Neuronal stem cell (in vitro differentiated cells): ENCODE data around the gene ZSCAN10.
A peak's percentile ranks its signal among the peaks of the same experiment; 100 is the strongest.

Source experiments
- DNase-seq: peaks from one replicate; pipeline ENCODE4 v3.0.0-alpha.2; 2013; ENCODE audit warnings: low spot score
- H2AFZ ChIP-seq: one replicate; pipeline ENCODE4 v1.6.1; 2013; ENCODE audit warnings: mild to moderate bottlenecking, low read length, inconsistent platforms
- H2AK5ac ChIP-seq: 2 replicates; pipeline ENCODE4 v1.6.1; 2013; ENCODE audit warnings: low read depth, mild to moderate bottlenecking, inconsistent platforms, low read length, moderate library complexity, mixed read lengths
- H2BK120ac ChIP-seq: 2 replicates; pipeline ENCODE4 v1.6.1; 2013; ENCODE audit warnings: low read depth, mild to moderate bottlenecking, inconsistent platforms, low read length, moderate library complexity, mixed read lengths
- H2BK12ac ChIP-seq: one replicate; pipeline ENCODE4 v1.6.1; 2013; ENCODE audit warnings: low read length, inconsistent platforms
- H2BK15ac ChIP-seq: 2 replicates; pipeline ENCODE4 v1.6.1; 2013; ENCODE audit warnings: mild to moderate bottlenecking, low read length, inconsistent platforms, mixed read lengths
- H2BK5ac ChIP-seq: one replicate; pipeline ENCODE4 v1.6.1; 2013; ENCODE audit warnings: inconsistent platforms, mild to moderate bottlenecking, low read length, moderate library complexity
- H3K14ac ChIP-seq: one replicate; pipeline ENCODE4 v1.6.1; 2013; ENCODE audit warnings: low read length, inconsistent platforms
- H3K18ac ChIP-seq: 2 replicates; pipeline ENCODE4 v1.6.1; 2013; ENCODE audit warnings: low read length, inconsistent platforms
- H3K23ac ChIP-seq: 2 replicates; pipeline ENCODE4 v1.6.1; 2013; ENCODE audit warnings: low read depth, mild to moderate bottlenecking, mixed read lengths, low read length, inconsistent platforms; ENCODE audit not compliant: poor library complexity
- H3K27ac ChIP-seq: replicated peaks from 3 replicates; pipeline ENCODE4 v1.5.1; 2013; ENCODE audit warnings: low read length, inconsistent platforms
- H3K27me3 ChIP-seq, 3 experiments: 2 replicates each; pipeline ENCODE4 v1.6.1; 2013; ENCODE audit warnings: low read length in 3 of 3, mild to moderate bottlenecking in 2 of 3, inconsistent platforms in 1 of 3, low read depth in 1 of 3, mixed read lengths in 1 of 3, moderate library complexity in 1 of 3; ENCODE audit not compliant: control insufficient read depth in 3 of 3, insufficient read depth in 3 of 3
- H3K36me3 ChIP-seq, 2 donors: replicated peaks in 1 of 2; 2 replicates each; pipeline ENCODE4 v1.6.1; 2013; ENCODE audit warnings: low read length in 2 of 2; ENCODE audit not compliant: control insufficient read depth in 2 of 2, insufficient read depth in 2 of 2
- H3K4ac ChIP-seq: 2 replicates; pipeline ENCODE4 v1.6.1; 2013; ENCODE audit warnings: inconsistent platforms, mild to moderate bottlenecking, low read length, moderate library complexity
- H3K4me1 ChIP-seq, 2 donors: 1 replicate in 1 of 2; 2 replicates in 1 of 2; pipeline ENCODE4 v1.6.1; 2013; ENCODE audit warnings: low read length in 2 of 2, low read depth in 1 of 2; ENCODE audit not compliant: control insufficient read depth in 2 of 2, insufficient read depth in 1 of 2
- H3K4me2 ChIP-seq: one replicate; pipeline ENCODE4 v1.6.1; 2013; ENCODE audit warnings: mild to moderate bottlenecking, low read length, inconsistent platforms; ENCODE audit not compliant: insufficient read depth, poor library complexity, severe bottlenecking
- H3K4me3 ChIP-seq, 2 donors: 2 replicates each; pipeline ENCODE4 v1.5.1; 2013; ENCODE audit warnings: low read length in 2 of 2, mild to moderate bottlenecking in 2 of 2, inconsistent platforms in 1 of 2, moderate library complexity in 1 of 2
- H3K79me1 ChIP-seq: one replicate; pipeline ENCODE4 v1.6.1; 2013; ENCODE audit warnings: low read depth, mild to moderate bottlenecking, inconsistent platforms, low read length, moderate library complexity
- H3K9ac ChIP-seq: one replicate; pipeline ENCODE4 v1.6.1; 2013; ENCODE audit warnings: mild to moderate bottlenecking, low read depth, low read length, inconsistent platforms; ENCODE audit not compliant: poor library complexity
- H3K9me3 ChIP-seq, 2 donors: replicated peaks in 1 of 2; 2 replicates each; pipeline versions ENCODE3 to v1.6.1; 2013; ENCODE audit warnings: low read length in 2 of 2, mild to moderate bottlenecking in 2 of 2, inconsistent platforms in 1 of 2, low read depth in 1 of 2, mixed read lengths in 1 of 2, moderate library complexity in 1 of 2; ENCODE audit not compliant: control insufficient read depth in 2 of 2, insufficient read depth in 1 of 2
- H4K8ac ChIP-seq: one replicate; pipeline ENCODE4 v1.6.1; 2013; ENCODE audit warnings: low read depth, mild to moderate bottlenecking, inconsistent platforms, low read length, moderate library complexity
- H4K91ac ChIP-seq: one replicate; pipeline ENCODE4 v1.6.1; 2013; ENCODE audit warnings: low read length, low read depth, mild to moderate bottlenecking, inconsistent platforms; ENCODE audit not compliant: poor library complexity
- WGBS, 2 donors: extraction: QIAGEN DNeasy Blood & Tissue Kit; methylation state at CpG; one replicate each; pipeline ENCODE4 v1.1.7; 2013; ENCODE audit warnings: missing lambda C conversion rate in 2 of 2, mixed read lengths in 1 of 2; ENCODE audit not compliant: insufficient read length in 2 of 2, insufficient replicate concordance in 1 of 2; ENCODE audit errors: extremely low coverage in 2 of 2; 5-methylcytosine and 5-hydroxymethylcytosine counted together

Gene ZSCAN10

GRCh38 chr16:3138342-3138741 lies 39.2 kb upstream of the ZSCAN10 start:
- H3K18ac ChIP-seq: no peak overlapping the region
- peak overlapping the region; percentile 21 for H2AFZ ChIP-seq
- H2BK5ac ChIP-seq: no peak overlapping the region
- H3K14ac ChIP-seq: no peak overlapping the region
- no peak overlapping the region for H3K9ac ChIP-seq
- H3K4me1 ChIP-seq: peaks cover 4 to 9% of the 10 kb centered on the region in 2 donors
- H4K8ac ChIP-seq: no peak overlapping the region
- no peak overlapping the region for H2AK5ac ChIP-seq
- no peaks in the 10 kb centered on the region for H3K27me3 ChIP-seq
- H3K23ac ChIP-seq: no peak overlapping the region
- H2BK12ac ChIP-seq: no peak overlapping the region
- no peak for DNase-seq
- no peak overlapping the region for H3K4me2 ChIP-seq
- H3K9me3 ChIP-seq: peaks cover 0 to 2% of the 10 kb centered on the region in 2 donors
- peaks cover 26 to 39% of the 10 kb centered on the region in 2 donors for H3K36me3 ChIP-seq
- H3K27ac ChIP-seq: no peak overlapping the region
- no peak overlapping the region for H3K4ac ChIP-seq
- H3K4me3 ChIP-seq: no peak overlapping the region
- H2BK15ac ChIP-seq: no peak overlapping the region
- H2BK120ac ChIP-seq: no peak overlapping the region
- H3K79me1 ChIP-seq: peaks cover 10% of the 10 kb centered on the region
- no CpG with 5 or more reads among the region's 21 CpGs for WGBS, 2 donors
- H4K91ac ChIP-seq: no peak overlapping the region

GRCh38 chr16:3137267-3137666 lies 38.2 kb upstream of the ZSCAN10 start:
- H2BK12ac ChIP-seq: no peak overlapping the region
- no peak overlapping the region for H3K14ac ChIP-seq
- no peak overlapping the region for H3K9ac ChIP-seq
- no peak overlapping the region for H2BK120ac ChIP-seq
- H3K18ac ChIP-seq: no peak overlapping the region
- no peak overlapping the region for H3K4ac ChIP-seq
- H3K4me1 ChIP-seq: peaks cover 4 to 9% of the 10 kb centered on the region in 2 donors
- H3K23ac ChIP-seq: no peak overlapping the region
- H3K9me3 ChIP-seq: peaks cover 0 to 2% of the 10 kb centered on the region in 2 donors
- no peak overlapping the region for H3K27ac ChIP-seq
- H4K91ac ChIP-seq: no peak overlapping the region
- peaks cover 8% of the 10 kb centered on the region for H3K79me1 ChIP-seq
- no peak overlapping the region for H2AFZ ChIP-seq
- H3K4me3 ChIP-seq: no peak overlapping the region
- H2BK5ac ChIP-seq: no peak overlapping the region
- DNase-seq: no peak
- H3K36me3 ChIP-seq: peaks cover 20 to 42% of the 10 kb centered on the region in 2 donors
- H3K27me3 ChIP-seq: no peaks in the 10 kb centered on the region
- H2AK5ac ChIP-seq: no peak overlapping the region
- WGBS, 2 donors: no CpG with 5 or more reads among the region's 13 CpGs
- no peak overlapping the region for H2BK15ac ChIP-seq
- no peak overlapping the region for H3K4me2 ChIP-seq
- H4K8ac ChIP-seq: no peak overlapping the region

GRCh38 chr16:3135126-3135715 lies 36.1 kb upstream of the ZSCAN10 start:
- Histone ChIP-seq H3K14ac (peak overlapping the region; percentile 61), H3K4me3 (peak overlapping the region; percentile 70 to 97), H2AFZ (peak overlapping the region; percentile 88), H2BK12ac (no peak overlapping the region), H4K8ac (no peak overlapping the region), H4K91ac (no peak overlapping the region), H3K4ac (no peak overlapping the region), H3K4me2 (peak overlapping the region; percentile 56), H3K9ac (peak overlapping the region; percentile 93), H3K27ac (peak overlapping the region; percentile 85), H2BK15ac (no peak overlapping the region), H3K18ac (peak overlapping the region; percentile 96), H3K79me1 (peaks cover 6% of the 10 kb centered on the region), H3K27me3 (no peaks in the 10 kb centered on the region), H2AK5ac (no peak overlapping the region), H3K23ac (peak overlapping the region; percentile 32), H3K36me3 (peaks cover 8 to 44% of the 10 kb centered on the region in 2 donors), H2BK5ac (no peak overlapping the region), H3K9me3 (peaks cover 0 to 2% of the 10 kb centered on the region in 2 donors), H2BK120ac (no peak overlapping the region), H3K4me1 (peaks cover 4 to 9% of the 10 kb centered on the region in 2 donors)
- WGBS, 2 donors: no CpG with 5 or more reads among the region's 43 CpGs
- DNase-seq: no peak

GRCh38 chr16:3134338-3135125 lies 35.4 kb upstream of the ZSCAN10 start, which contains the start of gene ZNF213:
TSS of gene ZNF213 (plus strand) at chr16:3135029. CDS start at chr16:3137281, 2,252 bp downstream.
- WGBS, 2 donors: no CpG with 5 or more reads among the region's 63 CpGs

More at GRCh38 chr16:3134338-3135125, 35.4 kb upstream of the ZSCAN10 start, which contains the start of gene ZNF213:
- peaks cover 6% of the 10 kb centered on the region for H3K79me1 ChIP-seq
- peaks cover 9 to 50% of the 10 kb centered on the region in 2 donors for H3K36me3 ChIP-seq
- peak within 1 kb of the TSS; percentile 88 for H2AFZ ChIP-seq
- H2BK15ac ChIP-seq: peak within 1 kb of the TSS; percentile 54
- peak within 1 kb of the TSS; percentile 32 for H3K23ac ChIP-seq
- H3K9me3 ChIP-seq: peaks cover 0 to 2% of the 10 kb centered on the region in 2 donors
- H4K8ac ChIP-seq: no peak within 1 kb of the TSS
- no peak within 1 kb of the TSS for H2BK12ac ChIP-seq
- peak within 1 kb of the TSS; percentile 99 for H3K18ac ChIP-seq
- H3K4me3 ChIP-seq: peak within 1 kb of the TSS; percentile 70 to 97
- H3K27ac ChIP-seq: peak within 1 kb of the TSS; percentile 85
- peak within 1 kb of the TSS; percentile 69 for H2BK120ac ChIP-seq
- H2AK5ac ChIP-seq: peak within 1 kb of the TSS; percentile 77
- H3K9ac ChIP-seq: peak within 1 kb of the TSS; percentile 99
- H3K27me3 ChIP-seq: no peaks in the 10 kb centered on the region
- peak within 1 kb of the TSS; percentile 69 for H2BK5ac ChIP-seq
- peak within 1 kb of the TSS; percentile 61 for H3K14ac ChIP-seq
- H4K91ac ChIP-seq: peak within 1 kb of the TSS; percentile 64
- H3K4me1 ChIP-seq: peaks cover 4 to 9% of the 10 kb centered on the region in 2 donors
- peak within 1 kb of the TSS; percentile 92 for H3K4me2 ChIP-seq
- H3K4ac ChIP-seq: peak within 1 kb of the TSS; percentile 6
- DNase-seq: peak; percentile 97
